HepG2 (cell line): Measurements from ENCODE around the gene GLE1. TPM values are rescaled to one million over a fixed set of nuclear protein-coding genes. Genes with fewer than 3 reads are reported as not detected.
A peak's percentile ranks its signal among the peaks of the same experiment; 100 is the strongest.

ENCODE experiments used
- AHDC1 ChIP-seq: sonication (generic); formaldehyde crosslinking; IDR thresholded peaks from 2 replicates; pipeline ENCODE4 v1.5.1; 2020; ENCODE audit warnings: mild to moderate bottlenecking, missing genetic modification reagents, borderline replicate concordance
- DRAP1 ChIP-seq: IDR thresholded peaks from 2 replicates; pipeline ENCODE4 v1.6.1; 2016; ENCODE audit warnings: missing genetic modification reagents, missing compliant biosample characterization
- HDAC2 ChIP-seq: sonication (generic); formaldehyde crosslinking; IDR thresholded peaks from 2 replicates; pipeline ENCODE4 v1.4.0; 2020; ENCODE audit warnings: missing genetic modification reagents
- KLF16 ChIP-seq, 2 experiments: sonication (generic) in 1 of 2; formaldehyde crosslinking in 1 of 2; IDR thresholded peaks; 2 replicates each; pipeline versions ENCODE4 v1.6.1 to v1.8.0; 2016 to 2023; ENCODE audit warnings: missing genetic modification reagents in 2 of 2, missing compliant biosample characterization in 1 of 2
- MAFK ChIP-seq, 2 experiments: IDR thresholded peaks in 1 of 2; conservative IDR thresholded peaks in 1 of 2; 2 replicates each; pipeline ENCODE4 v1.6.1; 2011; ENCODE audit warnings: improper control_type of control experiment in 2 of 2, low read length in 2 of 2
- NFKB2 ChIP-seq: sonication (generic); formaldehyde crosslinking; IDR thresholded peaks from 2 replicates; pipeline ENCODE4 v1.4.0; 2020; ENCODE audit warnings: missing genetic modification reagents, borderline replicate concordance
- SMARCE1 ChIP-seq: fragments of 450-650 bp; IDR thresholded peaks from 2 replicates; pipeline ENCODE4 v1.6.1; 2017; ENCODE audit warnings: borderline replicate concordance
- TARDBP ChIP-seq: sonication (generic); formaldehyde crosslinking; IDR thresholded peaks from 2 replicates; pipeline ENCODE4 v1.8.0; 2022; ENCODE audit warnings: mild to moderate bottlenecking, missing genetic modification reagents
- ZNF33A ChIP-seq: sonication (generic); formaldehyde crosslinking; IDR thresholded peaks from 2 replicates; pipeline ENCODE4 v1.5.1; 2020; ENCODE audit warnings: missing genetic modification reagents, mild to moderate bottlenecking, moderate library complexity, borderline replicate concordance
- ZNF674 ChIP-seq: sonication (generic); formaldehyde crosslinking; IDR thresholded peaks from 2 replicates; pipeline ENCODE4 v1.5.0; 2020; ENCODE audit warnings: low read depth, mild to moderate bottlenecking, missing genetic modification reagents
- ZNF710 ChIP-seq: sonication (generic); formaldehyde crosslinking; IDR thresholded peaks from 2 replicates; pipeline ENCODE4 v1.5.0; 2020; ENCODE audit warnings: mild to moderate bottlenecking, missing genetic modification reagents, borderline replicate concordance
- ZSCAN21 ChIP-seq: sonication (generic); formaldehyde crosslinking; IDR thresholded peaks from 2 replicates; pipeline ENCODE4 v1.8.0; 2022; ENCODE audit warnings: mild to moderate bottlenecking, missing genetic modification reagents, moderate library complexity, borderline replicate concordance
- polyA plus RNA-seq, 8 experiments: library from polyadenylated mRNA; depleted of rRNA in 3 of 8; stranded (reverse) in 7 of 8; unstranded in 1 of 8; fragments of >200 nt; fragmentation: Illumina TruSeq in 4 of 8; extraction: Trizol in 4 of 8; gene quantifications; 2 replicates each; pipeline versions ENCODE4 v1.2.1 to v1.2.3, GENCODE V29; 2011 to 2016; ENCODE audit warnings: low read depth in 4 of 8, missing spikeins in 1 of 8, mixed read lengths in 1 of 8; ENCODE audit not compliant: insufficient read depth in 1 of 8
- total RNA-seq, 5 experiments: library from RNA; depleted of rRNA; stranded (reverse); fragments of >200 nt; fragmentation: Illumina TruSeq; extraction: Trizol; gene quantifications; 2 replicates each; pipeline ENCODE4 v1.2.3, GENCODE V29; 2016; ENCODE audit warnings: low read depth in 1 of 5
- TF ChIP-seq, protein P1 (sequence below): IDR thresholded peaks from 2 replicates; pipeline ENCODE4 v1.6.1; 2016; ENCODE audit warnings: missing compliant biosample characterization, missing genetic modification reagents, borderline replicate concordance
- TF ChIP-seq, protein P2 (sequence below): sonication (generic); formaldehyde crosslinking; IDR thresholded peaks from 2 replicates; pipeline ENCODE4 v1.8.0; 2022; ENCODE audit warnings: missing genetic modification reagents, low read depth, mild to moderate bottlenecking, borderline replicate concordance

The GLE1 gene
- total and polyA plus RNA-seq, 2 of the 13 experiments (the other 11 are each of a cell fraction or from before 2014, with no cell fraction given), result 14.7 to 28.8 TPM

GRCh38 chr9:128555180-128555721 lies 50.7 kb downstream of the GLE1 start (continued):
- TF ChIP-seq NFKB2 (CRISPR knock-in tag), result no peak
- TF ChIP-seq ZNF710 (CRISPR knock-in tag), result no peak
- TF ChIP-seq DRAP1 (CRISPR knock-in tag), result peak; percentile 40; the same call in 1 of the 2 replicates
- TF ChIP-seq ZNF674, result no peak
- no peak for TF ChIP-seq ZSCAN21 (CRISPR knock-in tag)
- TF ChIP-seq SMARCE1, result no peak
- TF ChIP-seq TARDBP, result no peak
- TF ChIP-seq ZNF33A (CRISPR knock-in tag), result no peak
- TF ChIP-seq HDAC2 (CRISPR knock-in tag), result peak; percentile 48; the same call in 1 of the 2 replicates
- TF ChIP-seq, protein P1, sequence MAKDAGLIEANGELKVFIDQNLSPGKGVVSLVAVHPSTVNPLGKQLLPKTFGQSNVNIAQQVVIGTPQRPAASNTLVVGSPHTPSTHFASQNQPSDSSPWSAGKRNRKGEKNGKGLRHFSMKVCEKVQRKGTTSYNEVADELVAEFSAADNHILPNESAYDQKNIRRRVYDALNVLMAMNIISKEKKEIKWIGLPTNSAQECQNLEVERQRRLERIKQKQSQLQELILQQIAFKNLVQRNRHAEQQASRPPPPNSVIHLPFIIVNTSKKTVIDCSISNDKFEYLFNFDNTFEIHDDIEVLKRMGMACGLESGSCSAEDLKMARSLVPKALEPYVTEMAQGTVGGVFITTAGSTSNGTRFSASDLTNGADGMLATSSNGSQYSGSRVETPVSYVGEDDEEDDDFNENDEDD (CRISPR knock-in tag), result peak; percentile 17; the same call in 1 of the 2 replicates
- TF ChIP-seq, protein P2, sequence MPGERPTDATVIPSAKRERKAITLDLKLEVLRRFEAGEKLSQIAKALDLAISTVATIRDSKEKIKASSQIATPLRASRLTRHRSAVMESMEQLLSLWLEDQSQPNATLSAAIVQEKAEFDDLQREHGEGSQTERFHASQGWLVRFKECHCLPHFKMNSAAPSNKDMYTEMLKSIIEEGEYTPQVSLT, result no peak
- TF ChIP-seq AHDC1 (CRISPR knock-in tag), result no peak
- TF ChIP-seq KLF16 (CRISPR knock-in tag; IDR thresholded peaks at IDR 0.05), result no peak
- TF ChIP-seq MAFK (conservative IDR thresholded peaks at IDR 0.05 in 1 of 2, IDR thresholded peaks at IDR 0.05 in 1 of 2; ENCODE audit: low read length in 2 of 2), result peak; percentile 84 to 90
